ENCODE results near the gene SYNDIG1.

GRCh38 chr20:24590178-24590982 lies 121.0 kb downstream of the SYNDIG1 start:
- TF ChIP-seq CEBPB (IDR thresholded peaks at IDR 0.05) (no peak), CHD4 (IDR thresholded peaks at IDR 0.05; ENCODE audit: borderline replicate concordance) (no peak), MAZ (IDR thresholded peaks at IDR 0.05; ENCODE audit: borderline replicate concordance, low read depth, low read length) (no peak), KDM5A (IDR thresholded peaks at IDR 0.05) (no peak), POLR2A (IDR thresholded peaks at IDR 0.05; ENCODE audit: low read length) (no peak), RNF2 (IDR thresholded peaks at IDR 0.05; ENCODE audit: borderline replicate concordance, low read depth) (no peak), HMGXB4 (CRISPR knock-in tag; IDR thresholded peaks at IDR 0.05; ENCODE audit: borderline replicate concordance) (no peak), JUN (IDR thresholded peaks at IDR 0.05) (no peak), EHMT2 (IDR thresholded peaks at IDR 0.05; ENCODE audit: low read depth) (no peak), USF2 (IDR thresholded peaks at IDR 0.05) (no peak), ESRRA (IDR thresholded peaks at IDR 0.05; ENCODE audit: borderline replicate concordance, low read length) (no peak), ATOH8 (CRISPR knock-in tag; IDR thresholded peaks at IDR 0.05; ENCODE audit: low read depth) (no peak)
- TF ChIP-seq, protein P1, sequence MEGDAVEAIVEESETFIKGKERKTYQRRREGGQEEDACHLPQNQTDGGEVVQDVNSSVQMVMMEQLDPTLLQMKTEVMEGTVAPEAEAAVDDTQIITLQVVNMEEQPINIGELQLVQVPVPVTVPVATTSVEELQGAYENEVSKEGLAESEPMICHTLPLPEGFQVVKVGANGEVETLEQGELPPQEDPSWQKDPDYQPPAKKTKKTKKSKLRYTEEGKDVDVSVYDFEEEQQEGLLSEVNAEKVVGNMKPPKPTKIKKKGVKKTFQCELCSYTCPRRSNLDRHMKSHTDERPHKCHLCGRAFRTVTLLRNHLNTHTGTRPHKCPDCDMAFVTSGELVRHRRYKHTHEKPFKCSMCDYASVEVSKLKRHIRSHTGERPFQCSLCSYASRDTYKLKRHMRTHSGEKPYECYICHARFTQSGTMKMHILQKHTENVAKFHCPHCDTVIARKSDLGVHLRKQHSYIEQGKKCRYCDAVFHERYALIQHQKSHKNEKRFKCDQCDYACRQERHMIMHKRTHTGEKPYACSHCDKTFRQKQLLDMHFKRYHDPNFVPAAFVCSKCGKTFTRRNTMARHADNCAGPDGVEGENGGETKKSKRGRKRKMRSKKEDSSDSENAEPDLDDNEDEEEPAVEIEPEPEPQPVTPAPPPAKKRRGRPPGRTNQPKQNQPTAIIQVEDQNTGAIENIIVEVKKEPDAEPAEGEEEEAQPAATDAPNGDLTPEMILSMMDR (IDR thresholded peaks at IDR 0.05), result no peak
